ENCODE results near the gene SH2D4B. TPM values are rescaled to one million over a fixed set of nuclear protein-coding genes. Genes with fewer than 3 reads are reported as not detected.

The SH2D4B gene
- total RNA-seq, 1 donor from 2014 or later, result not detected

DNA sequence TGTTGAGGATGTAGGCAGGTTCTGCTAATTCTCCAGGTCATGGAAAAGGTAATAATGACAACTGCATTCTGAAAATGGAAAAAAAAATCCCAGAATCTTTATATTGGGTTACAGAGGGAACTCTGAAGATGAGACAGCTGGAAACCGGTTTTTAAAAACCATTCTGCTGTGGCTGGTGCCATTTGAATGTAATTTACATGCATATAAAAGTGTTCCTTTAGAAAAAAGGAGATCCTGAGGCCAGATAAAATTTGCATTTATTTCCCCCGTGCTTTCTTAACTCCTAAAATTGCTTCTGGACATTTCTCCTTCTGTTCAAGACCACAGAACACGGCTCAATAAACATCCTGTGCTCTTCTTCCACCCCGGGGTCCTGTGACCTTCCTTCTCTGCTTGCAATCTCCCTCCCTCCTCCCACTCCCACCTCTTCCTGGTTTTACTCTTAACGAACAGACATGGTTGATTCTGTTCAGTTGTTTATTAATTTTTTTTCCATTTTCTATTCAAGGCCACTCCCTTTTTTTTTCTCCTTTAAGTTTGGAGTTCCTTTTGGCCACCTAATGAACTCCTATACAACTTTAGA, 41.6 kb downstream of the SH2D4B start:
- intact Hi-C loops (cut with micrococcal nuclease), result no loop called here
- ATAC-seq, result no peak
- DNase-seq, result no peak

DNA sequence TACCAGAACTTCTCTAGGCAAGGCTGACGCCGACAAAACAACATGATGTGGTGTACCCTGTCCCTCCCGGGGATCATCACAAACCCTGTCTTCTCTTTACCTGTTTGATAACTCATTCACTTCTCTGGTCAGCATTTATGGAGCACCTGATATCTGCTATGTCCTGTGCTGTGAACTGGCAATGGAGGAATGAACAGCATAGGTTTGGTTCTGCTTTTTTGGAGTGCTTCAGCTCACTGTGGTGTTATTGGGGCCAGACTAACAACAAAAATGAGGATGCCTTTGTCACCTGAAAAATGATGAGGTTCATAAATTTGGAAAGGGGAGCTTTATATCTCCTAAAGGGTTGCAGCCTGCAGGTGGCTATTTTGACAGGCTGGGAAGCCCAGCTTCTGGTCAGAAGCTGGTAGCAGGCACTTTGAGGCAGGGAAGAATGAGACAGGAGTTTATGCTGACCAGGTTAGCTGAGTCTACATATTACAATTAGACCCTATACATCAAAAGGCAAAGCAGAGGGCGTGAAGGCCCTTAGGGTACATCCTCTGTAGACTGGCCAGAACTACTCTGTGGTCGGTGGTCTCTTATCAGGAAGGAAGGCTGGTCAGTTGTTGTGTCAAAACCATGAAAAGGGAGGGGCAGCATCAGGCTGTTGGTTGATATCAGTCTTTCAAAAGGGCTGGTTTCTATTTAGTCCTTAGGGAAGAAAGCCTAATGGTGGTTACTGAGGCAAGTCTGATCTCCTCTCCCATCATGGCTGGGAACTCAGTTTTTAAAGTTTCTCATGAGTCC, 42.3 kb downstream of the SH2D4B start:
- ATAC-seq, result no peak
- intact Hi-C loops (cut with micrococcal nuclease), result no loop called here
- no peak for DNase-seq

DNA sequence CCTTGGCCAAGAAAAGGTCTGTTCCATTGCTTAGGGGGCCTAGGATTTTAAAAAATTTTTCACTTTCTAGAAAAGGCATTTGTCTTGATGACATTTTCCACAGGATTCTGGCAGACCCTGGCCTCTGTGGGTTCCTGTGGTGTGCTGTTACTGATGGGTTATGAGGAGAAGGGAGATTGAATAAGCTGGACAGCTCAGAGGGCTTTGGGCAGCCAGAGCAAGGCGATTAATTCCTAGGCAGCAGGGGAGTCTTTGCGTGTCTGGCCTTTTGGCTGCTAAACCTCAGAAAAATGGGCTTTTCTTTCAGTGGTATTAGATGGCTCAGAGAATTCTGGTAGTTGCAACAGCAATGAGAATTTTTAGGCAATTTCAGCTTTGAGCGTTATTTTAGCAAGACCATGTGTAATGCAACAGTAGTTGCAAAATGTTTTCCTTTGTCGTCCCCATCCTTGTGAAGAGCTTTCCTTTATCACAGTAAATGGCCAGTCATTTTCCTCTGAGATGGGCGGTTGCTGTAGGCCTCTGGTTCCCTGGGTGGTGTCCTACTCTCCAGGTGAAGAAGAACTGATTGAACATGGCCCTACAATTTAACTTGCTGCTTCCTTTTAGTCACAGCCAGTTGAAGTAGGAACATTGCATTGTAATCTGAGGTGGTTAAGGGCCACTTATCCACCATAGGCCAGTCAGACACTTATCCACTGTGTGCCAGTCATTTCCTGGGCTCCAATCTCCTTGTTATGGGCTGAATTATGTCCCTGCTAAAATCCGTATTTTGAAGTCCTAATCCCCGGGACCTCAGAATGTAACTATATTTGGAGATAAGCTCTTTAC, 43.2 kb downstream of the SH2D4B start:
- intact Hi-C loops (cut with micrococcal nuclease), result no loop called here
- ATAC-seq (no peak), DNase-seq (no peak)

DNA sequence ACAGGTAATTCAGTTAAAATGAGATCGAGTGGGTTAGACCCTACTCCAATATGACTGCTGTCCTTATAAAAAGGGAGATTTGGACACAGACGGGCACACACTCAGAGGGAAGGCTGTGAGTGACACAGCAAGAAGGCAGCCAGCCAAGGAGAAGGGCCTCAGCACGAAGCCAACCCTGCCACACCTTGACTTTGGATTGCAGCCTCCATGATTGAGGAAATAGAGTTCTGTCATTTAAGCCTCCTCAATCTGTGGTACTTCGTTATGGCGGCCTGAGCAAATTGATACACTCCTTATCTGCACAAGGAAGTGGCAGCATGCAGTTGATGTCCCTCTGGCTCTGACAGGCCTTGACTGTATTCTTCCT, 43.8 kb downstream of the SH2D4B start:
- DNase-seq (no peak), ATAC-seq (no peak)
- intact Hi-C loops (cut with micrococcal nuclease), result no loop called here

DNA sequence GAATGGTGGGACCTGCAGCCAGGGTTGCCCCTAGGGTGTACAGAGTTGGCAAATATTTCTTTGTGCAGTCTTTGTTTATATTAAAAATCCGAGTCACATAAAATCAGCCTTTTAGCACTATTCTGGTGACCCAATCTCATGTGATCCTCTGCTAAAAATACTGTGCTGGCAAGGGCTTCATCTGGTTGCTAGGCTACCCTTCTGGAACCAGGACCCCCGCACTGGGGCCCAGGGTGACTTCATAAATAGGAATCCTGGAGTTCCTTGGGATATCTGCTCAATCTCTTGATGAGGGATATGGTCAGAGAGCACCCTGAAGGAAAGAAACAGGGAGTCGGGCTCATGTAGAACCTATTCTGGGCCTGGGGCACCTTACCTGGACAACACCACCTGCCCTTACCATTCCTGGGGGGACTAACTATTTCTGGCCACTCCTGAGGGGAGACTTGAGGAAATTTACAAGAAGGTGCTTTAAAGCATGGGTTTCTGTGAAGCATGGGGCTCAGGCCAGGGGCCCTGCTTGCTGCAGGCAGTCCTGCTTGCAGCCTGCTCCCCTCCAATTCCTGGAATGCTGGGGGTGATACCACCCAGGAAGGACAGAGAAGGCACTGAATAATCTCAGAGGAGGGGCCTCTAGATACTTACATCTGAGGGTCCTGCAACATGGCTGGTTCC, 44.7 kb downstream of the SH2D4B start:
- ATAC-seq, result no peak
- no peak for DNase-seq
- intact Hi-C loops (cut with micrococcal nuclease), result no loop called here

DNA sequence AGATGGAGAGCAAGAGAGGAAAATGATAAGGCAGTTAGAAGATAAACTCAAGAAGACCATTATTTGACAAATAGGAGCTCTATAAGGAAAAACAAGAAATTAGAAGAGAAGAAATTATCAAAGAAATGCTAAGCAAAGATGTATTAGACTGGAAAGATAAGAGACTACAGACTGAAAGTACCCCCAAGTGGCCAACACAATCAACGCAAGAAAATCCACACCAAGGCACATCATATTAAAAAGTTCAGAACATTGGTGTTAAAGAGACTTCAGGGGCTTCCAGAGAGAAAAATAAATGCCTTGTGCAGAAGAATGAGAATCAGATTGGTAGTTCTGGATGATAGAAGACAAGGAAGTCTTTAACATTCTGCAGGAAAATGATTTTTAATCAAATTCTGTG, 46.0 kb downstream of the SH2D4B start:
- intact Hi-C loops (cut with micrococcal nuclease), result no loop called here
- DNase-seq (no peak), ATAC-seq (no peak)

DNA sequence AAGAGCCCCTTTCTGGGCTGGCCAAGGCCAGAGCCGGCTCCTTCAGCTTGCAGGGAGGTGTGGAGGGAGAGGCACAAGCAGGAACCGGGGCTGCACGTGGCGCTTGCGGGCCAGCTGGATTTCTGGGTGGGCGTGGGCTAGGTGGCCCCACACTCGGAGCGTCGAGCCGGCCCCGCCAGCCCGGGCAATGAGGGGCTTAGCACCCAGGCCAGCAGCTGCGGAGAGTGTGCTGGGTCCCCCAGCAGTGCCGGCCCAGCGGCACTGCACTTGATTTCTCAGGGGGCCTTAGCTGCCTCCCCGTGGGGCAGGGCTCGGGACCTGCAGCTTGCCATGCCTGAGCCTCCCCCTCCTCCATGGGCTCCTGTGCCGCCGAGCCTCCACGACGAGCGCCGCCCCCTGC, 48.1 kb downstream of the SH2D4B start:
- ATAC-seq, result no peak
- intact Hi-C loops (cut with micrococcal nuclease), result no loop called here

DNA sequence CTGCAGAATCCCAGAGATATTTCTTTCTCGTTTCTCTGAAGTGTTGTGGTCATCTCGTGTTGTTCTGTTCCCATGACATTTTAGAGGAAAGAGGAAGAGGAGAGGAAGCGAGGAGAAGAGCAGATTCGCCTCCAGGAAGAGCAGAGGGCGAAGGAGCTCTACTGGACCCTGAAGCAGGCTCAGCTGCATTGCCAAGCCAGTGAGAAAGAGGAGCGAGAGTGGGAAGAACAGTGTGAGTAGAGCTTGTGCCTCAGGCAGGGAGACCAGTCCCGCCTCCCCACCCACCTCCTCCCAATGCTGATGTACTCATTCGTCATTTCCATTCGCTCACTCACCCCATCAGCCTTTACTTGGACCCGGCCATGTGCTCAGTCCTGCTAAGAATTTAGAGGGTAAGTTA, 50.8 kb downstream of the SH2D4B start:
- no peak for DNase-seq
- intact Hi-C loops (cut with micrococcal nuclease), result no loop called here
- ATAC-seq, result no peak

More for the DNA sequence above, 48.1 kb downstream of the SH2D4B start:
- no peak for DNase-seq

DNA sequence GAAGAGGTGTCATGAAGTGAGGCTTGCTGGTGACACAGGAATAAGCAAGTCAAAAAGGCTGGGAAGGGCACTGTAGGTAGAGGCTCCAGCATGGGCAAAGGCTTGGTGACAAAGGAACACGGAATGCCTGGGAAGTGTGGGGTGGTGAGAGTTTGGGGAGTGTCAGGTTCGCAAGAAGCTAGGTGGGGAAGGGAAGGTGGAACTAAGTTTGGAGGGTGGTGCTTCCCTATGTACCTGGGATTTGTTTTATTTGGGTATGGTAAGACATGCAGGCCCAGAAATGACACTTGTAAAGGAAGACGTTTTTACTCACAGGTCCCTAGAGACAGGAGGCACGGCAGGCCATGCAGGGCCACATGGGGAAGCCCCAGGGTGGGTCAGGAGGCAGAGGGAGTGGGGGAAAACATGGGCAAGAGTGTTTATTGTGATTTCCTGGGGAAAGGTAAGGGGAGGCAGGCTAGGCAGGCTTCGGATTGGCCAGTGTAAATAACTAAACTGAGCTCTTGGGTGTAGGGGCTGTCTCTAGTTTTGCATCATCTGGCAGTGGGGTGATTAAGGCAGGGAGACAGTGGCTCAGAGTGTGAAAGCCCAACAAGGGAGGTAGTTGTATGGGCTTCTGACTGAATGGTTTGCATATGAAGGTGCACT, 52.1 kb downstream of the SH2D4B start:
- no peak for ATAC-seq
- intact Hi-C loops (cut with micrococcal nuclease), result no loop called here
- DNase-seq, result no peak

DNA sequence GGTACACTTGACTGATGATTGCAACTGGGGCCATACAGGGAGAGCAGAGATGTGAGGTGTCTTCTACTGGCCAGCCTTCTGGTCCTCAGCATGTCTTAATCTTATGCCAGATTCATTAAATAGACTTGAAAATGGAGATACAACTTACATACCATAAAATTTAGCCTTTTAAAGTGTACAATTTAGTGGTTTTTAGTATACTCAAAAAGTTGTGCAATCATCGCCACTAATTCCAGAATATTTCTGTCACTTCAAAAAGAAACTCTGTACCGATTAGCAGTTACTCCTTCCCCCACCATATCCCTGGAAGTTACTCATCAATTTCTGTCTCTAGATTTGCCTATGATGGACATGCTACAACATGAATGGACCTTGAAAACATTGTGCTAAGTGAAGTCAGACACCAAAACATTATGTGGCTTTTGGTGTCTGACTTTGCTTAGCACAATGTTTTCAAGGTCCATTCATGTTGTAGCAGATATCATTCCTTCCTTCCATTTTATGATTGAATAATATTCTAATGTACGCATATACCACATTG, 53.0 kb downstream of the SH2D4B start:
- ATAC-seq (no peak), DNase-seq (no peak)
- intact Hi-C loops (cut with micrococcal nuclease), result no loop called here

DNA sequence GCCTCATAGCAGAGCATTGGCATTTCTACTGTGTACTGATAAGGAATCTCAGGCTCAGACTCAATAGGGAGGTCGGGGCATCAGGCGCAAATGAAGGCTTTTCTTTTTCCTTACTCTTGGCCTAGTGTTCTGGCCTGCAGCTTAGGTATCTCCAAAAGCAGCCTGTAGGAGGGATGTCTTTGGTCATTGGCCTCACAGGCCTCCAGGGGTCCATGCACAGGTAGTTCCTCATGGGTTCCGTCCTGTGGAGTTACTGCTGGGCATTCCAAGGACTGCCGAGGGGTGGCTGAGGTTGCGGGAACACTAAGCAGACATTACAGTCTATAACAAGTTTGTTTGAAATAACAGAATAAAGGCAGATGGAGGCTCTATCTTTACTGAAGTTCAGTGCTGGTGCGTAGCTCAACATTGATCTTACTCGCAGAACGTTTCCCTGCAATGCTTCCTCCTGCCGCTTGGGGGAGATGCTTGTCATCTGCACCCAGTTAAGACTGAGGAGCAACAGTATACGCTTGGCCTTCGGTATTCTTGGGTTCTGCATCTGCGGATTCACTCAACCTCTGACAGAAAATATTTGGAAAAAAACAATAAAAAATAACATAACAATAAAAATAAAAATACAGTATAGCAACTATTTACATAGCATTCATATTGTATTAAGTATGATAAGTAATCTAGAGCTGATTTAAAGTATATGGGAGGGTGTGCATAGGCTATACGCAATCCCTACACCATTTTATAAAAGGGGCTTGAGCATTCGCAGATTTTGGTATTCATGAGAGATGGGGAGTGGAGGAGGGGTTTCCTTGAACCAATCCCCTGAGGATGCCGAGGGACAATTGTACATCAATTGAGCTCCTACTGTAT, 58.9 kb downstream of the SH2D4B start:
- intact Hi-C loops (cut with micrococcal nuclease), result loop anchor here (5.0 kb wide), 1 partner anchor 154 kb away; no protein-coding TSS in a partner anchor
- ATAC-seq (peak; percentile 49), DNase-seq (peak; percentile 33)

DNA sequence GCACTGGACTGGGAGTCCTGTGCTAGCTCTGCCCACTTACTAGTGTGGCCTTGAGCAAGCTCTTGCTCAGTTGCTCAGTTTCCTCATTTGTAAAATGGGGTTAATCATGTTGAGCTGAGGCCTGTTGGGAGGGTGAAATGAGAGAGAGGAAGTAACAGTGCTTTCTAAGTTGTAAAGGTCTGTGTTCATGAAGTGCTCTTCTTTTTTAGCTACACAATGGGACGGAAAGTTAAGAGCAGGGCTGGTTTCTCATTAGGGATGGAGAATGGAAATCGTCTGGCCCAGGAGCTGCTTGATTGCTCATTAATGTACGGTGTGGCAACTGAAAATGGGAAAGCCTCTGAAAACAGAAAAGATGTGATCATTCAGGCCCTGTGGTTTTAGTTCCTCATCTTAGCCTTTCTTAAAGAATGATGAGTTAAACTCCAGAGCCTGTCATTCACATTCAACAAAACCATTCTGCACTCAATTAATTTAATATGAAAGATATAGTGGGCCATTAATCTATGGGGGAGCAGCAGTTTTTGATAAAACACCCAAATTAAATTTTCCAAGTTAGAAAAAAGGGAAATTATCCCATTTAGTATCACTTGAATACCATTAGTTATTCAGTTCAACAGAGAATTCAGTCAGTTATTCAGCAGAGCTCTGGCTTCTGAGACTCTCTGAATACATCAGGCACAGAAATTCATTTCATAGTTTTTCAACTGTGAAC, 60.5 kb downstream of the SH2D4B start:
- no peak for DNase-seq
- intact Hi-C loops (cut with micrococcal nuclease), result loop anchor here (5.0 kb wide), 1 partner anchor 156 kb away; no protein-coding TSS in a partner anchor
- no peak for ATAC-seq

DNA sequence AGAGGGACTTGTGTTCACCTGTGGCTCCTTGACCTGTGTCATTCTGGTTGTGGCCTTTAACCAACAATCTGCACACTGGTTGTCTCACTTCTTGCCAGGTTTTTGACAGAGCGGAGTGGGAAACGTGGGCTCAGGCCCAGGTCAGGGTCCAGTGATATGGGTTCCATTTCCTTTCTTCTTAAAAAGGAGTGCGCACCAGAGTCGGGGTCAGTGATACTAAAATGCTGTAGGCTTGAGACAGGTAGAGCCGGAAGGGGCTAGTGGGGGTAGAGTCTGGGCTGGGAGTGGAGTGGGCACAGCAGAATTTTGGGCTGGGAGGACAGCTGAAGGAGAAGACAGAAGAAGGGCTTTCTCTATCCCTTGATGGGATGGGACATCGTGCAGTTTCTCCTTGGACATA, 61.2 kb downstream of the SH2D4B start:
- intact Hi-C loops (cut with micrococcal nuclease), result loop anchor here (5.0 kb wide), 1 partner anchor 157 kb away; no protein-coding TSS in a partner anchor
- ATAC-seq, result no peak
- no peak for DNase-seq

DNA sequence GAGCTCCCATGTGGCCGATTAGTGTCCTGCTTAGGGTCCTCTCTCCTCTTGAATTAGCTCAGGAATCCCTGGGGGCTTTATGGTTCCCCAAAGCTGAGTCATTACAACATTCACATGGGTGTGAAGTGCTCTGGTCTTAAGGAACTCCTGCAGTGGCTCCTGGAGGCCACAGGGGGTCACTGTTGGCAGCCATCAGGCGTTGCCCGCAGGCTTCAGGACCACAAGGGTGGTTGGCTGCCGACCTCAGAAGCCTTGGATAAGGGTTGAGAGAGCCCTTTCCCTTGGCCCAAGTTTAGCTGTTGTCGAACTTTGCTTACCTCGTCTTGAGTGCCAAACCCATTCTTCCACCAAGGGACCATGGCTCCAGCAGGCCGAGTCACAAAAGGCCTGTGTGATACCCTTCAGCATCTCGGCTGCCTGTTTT, 61.7 kb downstream of the SH2D4B start:
- DNase-seq (peak; percentile 55), ATAC-seq (peak; percentile 79)
- intact Hi-C loops (cut with micrococcal nuclease), result loop anchor here (5.0 kb wide), 1 partner anchor 157 kb away; no protein-coding TSS in a partner anchor

DNA sequence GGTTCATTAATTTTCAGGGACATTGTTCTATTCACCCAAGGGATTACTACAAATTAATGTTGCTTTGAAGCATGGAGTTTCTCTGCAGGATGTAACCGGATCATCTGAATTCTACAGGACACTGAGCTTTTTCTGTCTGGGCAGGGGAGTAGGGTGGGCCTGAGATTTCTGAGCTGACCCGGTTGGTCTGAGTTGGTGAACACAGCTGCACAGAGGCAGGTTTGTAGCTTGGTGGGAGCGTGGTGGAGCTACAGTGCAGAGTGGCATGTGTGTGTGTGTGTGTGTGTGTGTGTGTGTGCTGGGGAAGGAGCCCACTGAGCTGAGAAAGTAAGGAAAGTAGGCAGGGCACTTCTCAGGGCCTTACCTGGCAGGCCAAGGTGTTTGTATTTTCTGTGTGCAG, 62.6 kb downstream of the SH2D4B start:
- no peak for DNase-seq
- no peak for ATAC-seq
- intact Hi-C loops (cut with micrococcal nuclease), result no loop called here

DNA sequence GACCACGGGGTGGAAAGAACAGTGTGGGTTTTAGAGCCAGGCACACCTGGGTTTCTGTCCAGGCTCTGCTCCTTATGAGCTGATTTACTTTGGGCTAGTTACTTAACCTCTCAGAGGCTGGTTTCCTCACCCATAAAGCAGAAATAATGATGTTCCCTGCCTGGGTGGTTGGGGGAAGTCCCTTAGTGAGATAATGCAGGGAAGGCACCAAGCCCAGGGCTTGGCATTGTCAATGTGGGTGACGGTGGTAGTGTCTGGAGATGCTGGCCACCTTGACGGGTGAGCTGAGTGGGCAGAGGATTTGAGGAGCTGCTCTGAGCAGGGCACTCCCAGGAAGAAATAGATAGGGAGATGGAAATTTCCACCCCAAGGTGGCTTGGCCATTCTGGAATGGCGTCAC, 65.2 kb downstream of the SH2D4B start:
- intact Hi-C loops (cut with micrococcal nuclease), result no loop called here
- ATAC-seq (no peak), DNase-seq (no peak)

DNA sequence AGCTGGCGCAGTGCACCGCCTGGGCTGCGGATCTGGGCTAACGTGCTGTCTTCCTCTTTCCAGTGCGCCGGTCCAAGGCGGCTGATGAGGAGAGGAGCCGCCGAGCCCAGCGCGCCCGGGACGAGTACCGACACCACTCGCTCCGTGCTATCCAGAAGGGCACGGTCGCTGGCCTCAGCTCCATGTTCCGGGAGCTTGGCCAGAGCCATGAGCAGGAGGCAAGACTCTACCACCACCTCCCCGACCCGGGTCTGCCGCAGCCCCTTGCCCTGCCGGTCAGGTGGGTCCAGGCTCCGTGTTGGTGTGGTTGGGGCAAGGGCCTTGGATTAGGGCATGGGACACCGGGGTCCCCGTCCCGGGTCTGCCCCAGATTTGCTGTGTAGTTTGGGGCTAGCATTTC, 65.8 kb downstream of the SH2D4B start:
- intact Hi-C loops (cut with micrococcal nuclease), result no loop called here
- no peak for DNase-seq
- ATAC-seq, result no peak
